ENCODE measurements around the gene CNTNAP5. TPM values are rescaled to one million over a fixed set of nuclear protein-coding genes. Genes with fewer than 3 reads are reported as not detected.

CNTNAP5 gene
- total RNA-seq, 1 experiment from 2014 or later = 0.48 TPM

DNA sequence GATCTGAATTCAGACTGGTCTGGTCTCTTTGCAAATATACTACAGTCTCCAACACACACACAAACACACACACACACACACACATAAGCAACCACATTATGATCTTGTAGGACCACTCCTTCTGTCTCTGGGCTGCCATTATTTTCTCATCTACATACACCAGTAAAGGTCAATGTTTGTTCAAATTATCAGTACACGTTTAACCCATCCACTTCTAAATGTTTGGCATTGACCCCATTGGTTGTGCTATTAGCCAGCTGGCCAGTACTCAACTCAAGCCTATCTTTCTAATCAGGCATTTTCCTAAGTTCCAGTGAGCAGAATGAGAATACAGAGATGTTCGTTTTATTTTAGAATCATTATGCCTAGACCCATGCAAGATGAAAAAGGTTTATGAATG is 186.4 kb downstream of the CNTNAP5 start:
- Histone ChIP-seq H2BK15ac (ENCODE audit: low read depth, low read length) (no peak overlapping the region), H3K23ac (ENCODE audit: insufficient read length, low read depth, low read length) (no peak overlapping the region), H2BK12ac (ENCODE audit: insufficient read length, low read depth, low read length) (no peak overlapping the region), H3K23me2 (ENCODE audit: insufficient read length, low read depth, low read length, poor library complexity, severe bottlenecking) (no peaks in the 10 kb centered on the region), H2BK120ac (ENCODE audit: low read depth, low read length, poor library complexity, severe bottlenecking) (no peak overlapping the region), H3K14ac (ENCODE audit: insufficient read depth, low read length) (no peak overlapping the region), H3K79me1 (ENCODE audit: insufficient read depth, low read depth, low read length, poor library complexity, severe bottlenecking) (no peaks in the 10 kb centered on the region), H2AFZ (ENCODE audit: low read length) (no peak overlapping the region), H4K5ac (ENCODE audit: insufficient read length, low read depth, low read length) (no peak overlapping the region), H3T11ph (ENCODE audit: low read length) (no peak overlapping the region), H2AK5ac (ENCODE audit: insufficient read length, low read length) (no peak overlapping the region), H3K79me2 (ENCODE audit: insufficient read depth, low read length) (no peaks in the 10 kb centered on the region), H2BK5ac (ENCODE audit: insufficient read length, low read length) (no peak overlapping the region), H3K27me3 (ENCODE audit: insufficient read depth, low read length) (no peaks in the 10 kb centered on the region), H3K56ac (ENCODE audit: insufficient read length, low read depth, low read length) (no peak overlapping the region), H3K4me1 (ENCODE audit: insufficient read depth, low read length) (no peaks in the 10 kb centered on the region; the same call in none of the 2 replicates), H3K4me2 (ENCODE audit: insufficient read depth, insufficient read length, low read length) (no peak overlapping the region), H4K91ac (ENCODE audit: insufficient read length, low read depth, low read length) (no peak overlapping the region), H3K18ac (ENCODE audit: insufficient read length, low read depth, low read length) (no peak overlapping the region), H3K27ac (ENCODE audit: insufficient read length, low read depth, low read length) (no peak overlapping the region), H2BK20ac (ENCODE audit: low read depth, low read length, poor library complexity, severe bottlenecking) (no peak overlapping the region), H3K4ac (ENCODE audit: low read depth, low read length) (no peak overlapping the region), H3K9ac (ENCODE audit: extremely low read depth, insufficient read length, low read length) (no peak overlapping the region), H4K20me1 (ENCODE audit: control insufficient read depth, insufficient read depth, insufficient read length) (no peaks in the 10 kb centered on the region), H4K8ac (replicated peaks; ENCODE audit: insufficient read length, low read depth, low read length) (no peak overlapping the region), H3K9me3 (ENCODE audit: control insufficient read depth, low read depth, low read length) (no peaks in the 10 kb centered on the region)
- H3K4me3 Mint-ChIP-seq = no peak overlapping the region
- H3K27me3 Mint-ChIP-seq (ENCODE audit: low read depth) = no peaks in the 10 kb centered on the region
- WGBS (ENCODE audit: extremely low coverage, insufficient read length, low lambda C conversion rate) = no CpG with 5 or more reads among the region's 2 CpGs
- no peaks in the 10 kb centered on the region for H3K36me3 Mint-ChIP-seq (ENCODE audit: insufficient read depth in 1 of 3, low read depth in 3 of 3)
- no peak overlapping the region for H3K27ac Mint-ChIP-seq
- H3K9me3 Mint-ChIP-seq = no peaks in the 10 kb centered on the region
- TF ChIP-seq, protein P1, sequence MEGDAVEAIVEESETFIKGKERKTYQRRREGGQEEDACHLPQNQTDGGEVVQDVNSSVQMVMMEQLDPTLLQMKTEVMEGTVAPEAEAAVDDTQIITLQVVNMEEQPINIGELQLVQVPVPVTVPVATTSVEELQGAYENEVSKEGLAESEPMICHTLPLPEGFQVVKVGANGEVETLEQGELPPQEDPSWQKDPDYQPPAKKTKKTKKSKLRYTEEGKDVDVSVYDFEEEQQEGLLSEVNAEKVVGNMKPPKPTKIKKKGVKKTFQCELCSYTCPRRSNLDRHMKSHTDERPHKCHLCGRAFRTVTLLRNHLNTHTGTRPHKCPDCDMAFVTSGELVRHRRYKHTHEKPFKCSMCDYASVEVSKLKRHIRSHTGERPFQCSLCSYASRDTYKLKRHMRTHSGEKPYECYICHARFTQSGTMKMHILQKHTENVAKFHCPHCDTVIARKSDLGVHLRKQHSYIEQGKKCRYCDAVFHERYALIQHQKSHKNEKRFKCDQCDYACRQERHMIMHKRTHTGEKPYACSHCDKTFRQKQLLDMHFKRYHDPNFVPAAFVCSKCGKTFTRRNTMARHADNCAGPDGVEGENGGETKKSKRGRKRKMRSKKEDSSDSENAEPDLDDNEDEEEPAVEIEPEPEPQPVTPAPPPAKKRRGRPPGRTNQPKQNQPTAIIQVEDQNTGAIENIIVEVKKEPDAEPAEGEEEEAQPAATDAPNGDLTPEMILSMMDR (conservative IDR thresholded peaks at IDR 0.05) = no peak
- H3K4me1 Mint-ChIP-seq = peaks cover 12 to 13% of the 10 kb centered on the region in 2 experiments
- DNase-seq = no peak
